ENCODE data around the gene GGCX.

GRCh38 chr2:85505551-85506238, 55.6 kb downstream of the GGCX start:
- TF ChIP-seq CTCF (IDR thresholded peaks at IDR 0.05 in 4 of 5, conservative IDR thresholded peaks at IDR 0.05 in 1 of 5) (no peak), POLR2A (IDR thresholded peaks at IDR 0.05) (no peak)

Measured in gastrocnemius medialis (tissue), 4 donors.